ENCODE data around the gene ZFP3.
A peak's percentile ranks its signal among the peaks of the same experiment; 100 is the strongest.
"Not testable (repeated sequence)": the region's sequence is repeated elsewhere in the genome, so short reads cannot be mapped to it uniquely, and the experiment has no call there.

The ZFP3 gene

DNA sequence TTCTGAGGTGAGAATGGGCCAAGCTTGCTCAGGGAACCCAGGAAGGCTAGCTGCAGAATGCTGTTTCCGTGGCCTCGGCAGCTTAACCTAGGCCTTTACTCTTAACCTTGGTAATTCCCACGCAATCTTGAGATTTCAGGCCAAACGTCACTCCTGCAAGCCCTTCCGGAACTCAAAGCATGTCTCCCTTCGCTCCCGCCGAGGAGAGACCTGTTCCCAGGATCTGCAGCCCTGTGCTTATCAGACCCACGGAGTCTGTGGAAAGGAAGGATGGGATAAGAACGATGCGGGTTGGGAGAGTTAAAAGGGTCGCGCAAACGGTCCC, 524 bp upstream of the ZFP3 start:
- no peak for DNase-seq (ENCODE audit: low spot score)

DNA sequence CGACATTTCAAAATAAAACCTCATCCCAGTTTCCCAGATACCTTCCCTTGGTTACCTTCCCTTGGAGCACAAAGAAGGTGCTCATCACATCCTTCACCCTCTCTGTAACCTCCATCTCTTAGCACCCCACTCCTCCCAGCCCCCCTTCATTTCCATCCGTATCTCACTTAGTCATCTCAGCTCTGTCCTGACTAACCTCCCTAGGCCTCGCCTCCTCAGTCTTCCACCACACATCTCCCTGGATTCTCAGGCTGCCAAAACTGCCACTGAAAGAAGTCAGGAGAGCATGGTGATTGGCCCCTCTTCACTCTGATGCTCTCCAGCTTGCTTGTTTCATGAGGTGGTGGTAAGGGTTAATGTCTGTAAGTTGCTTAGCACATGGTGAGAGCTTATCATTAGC, 2.3 kb downstream of the ZFP3 start:
- DNase-seq (ENCODE audit: low spot score) = no peak

DNA sequence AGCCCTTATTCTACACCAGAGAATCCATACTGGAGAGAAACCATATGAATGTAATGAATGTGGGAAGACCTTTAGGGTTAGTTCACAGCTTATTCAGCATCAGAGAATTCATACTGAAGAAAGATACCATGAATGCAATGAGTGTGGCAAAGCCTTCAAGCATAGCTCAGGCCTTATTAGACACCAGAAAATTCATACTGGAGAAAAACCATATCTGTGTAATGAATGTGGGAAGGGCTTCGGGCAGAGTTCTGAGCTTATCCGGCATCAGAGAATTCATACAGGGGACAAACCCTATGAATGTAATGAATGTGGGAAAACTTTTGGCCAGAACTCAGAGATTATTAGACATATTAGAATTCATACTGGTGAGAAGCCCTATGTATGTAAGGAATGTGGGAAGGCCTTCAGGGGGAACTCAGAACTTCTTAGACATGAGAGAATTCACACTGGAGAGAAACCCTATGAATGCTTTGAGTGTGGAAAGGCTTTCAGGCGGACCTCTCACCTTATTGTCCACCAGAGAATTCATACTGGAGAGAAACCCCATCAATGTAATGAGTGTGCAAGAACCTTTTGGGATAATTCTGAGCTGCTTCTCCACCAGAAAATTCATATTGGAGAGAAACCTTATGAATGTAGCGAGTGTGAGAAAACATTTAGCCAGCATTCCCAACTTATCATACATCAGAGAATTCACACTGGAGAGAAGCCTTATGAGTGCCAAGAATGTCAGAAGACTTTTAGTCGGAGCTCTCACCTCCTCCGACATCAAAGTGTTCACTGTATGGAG, 14.1 kb downstream of the ZFP3 start:
- DNase-seq (ENCODE audit: low spot score) = no peak

DNA sequence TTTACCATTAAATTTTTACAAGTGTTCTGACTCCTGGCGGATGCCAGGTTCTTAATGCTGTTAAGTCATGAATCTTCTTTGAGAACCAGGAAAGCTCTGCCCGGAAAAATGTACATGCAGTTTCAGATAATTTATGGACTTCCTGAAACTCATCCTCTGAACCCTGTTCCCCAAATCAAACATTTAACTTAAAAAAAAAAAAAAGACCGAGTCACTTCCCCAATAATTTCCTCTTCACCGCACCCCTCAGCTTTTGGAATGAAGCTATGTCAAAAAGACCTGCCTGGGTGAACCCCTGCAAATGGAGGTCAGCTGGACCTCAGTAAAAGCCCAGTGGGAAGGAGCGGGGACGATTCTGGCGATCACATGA, 18.4 kb downstream of the ZFP3 start:
- DNase-seq (ENCODE audit: low spot score) = no peak

DNA sequence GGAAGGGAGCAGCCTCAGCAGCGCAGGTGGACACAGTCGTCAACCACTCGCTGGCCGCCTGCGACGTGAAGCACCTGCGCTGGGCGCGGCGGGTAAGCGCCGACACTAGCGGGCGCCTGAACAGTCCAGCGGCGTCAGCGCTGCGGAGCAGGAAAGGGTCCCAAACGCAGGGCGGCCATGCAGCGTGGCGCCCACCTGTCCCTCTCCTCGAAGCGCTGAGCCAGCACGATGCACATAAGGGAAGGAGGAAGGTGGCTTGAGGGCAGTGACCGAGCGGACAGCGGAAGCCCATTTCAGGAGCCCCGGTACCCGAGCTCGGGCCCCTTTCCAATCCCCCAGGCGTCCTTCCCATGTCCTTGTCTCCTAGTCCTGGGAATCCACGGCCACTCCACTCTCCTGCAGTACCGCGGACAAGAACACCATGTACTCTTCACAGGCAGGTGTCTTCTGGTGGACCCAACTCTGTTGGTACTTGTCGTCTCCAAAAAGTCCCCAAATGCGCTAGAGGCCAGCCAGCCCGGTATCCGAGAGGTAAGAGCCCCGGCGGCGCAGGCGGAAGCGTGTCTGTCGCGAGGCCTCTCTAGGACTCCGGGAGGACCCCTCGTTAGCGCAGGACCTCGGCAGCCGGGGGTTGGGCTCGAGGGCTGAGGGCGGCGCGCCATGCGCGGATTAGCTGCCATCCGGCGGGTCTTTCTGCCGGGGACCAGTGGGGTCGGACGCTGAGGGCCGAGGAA, 19.0 kb downstream of the ZFP3 start:
- DNase-seq (ENCODE audit: low spot score) = no peak

DNA sequence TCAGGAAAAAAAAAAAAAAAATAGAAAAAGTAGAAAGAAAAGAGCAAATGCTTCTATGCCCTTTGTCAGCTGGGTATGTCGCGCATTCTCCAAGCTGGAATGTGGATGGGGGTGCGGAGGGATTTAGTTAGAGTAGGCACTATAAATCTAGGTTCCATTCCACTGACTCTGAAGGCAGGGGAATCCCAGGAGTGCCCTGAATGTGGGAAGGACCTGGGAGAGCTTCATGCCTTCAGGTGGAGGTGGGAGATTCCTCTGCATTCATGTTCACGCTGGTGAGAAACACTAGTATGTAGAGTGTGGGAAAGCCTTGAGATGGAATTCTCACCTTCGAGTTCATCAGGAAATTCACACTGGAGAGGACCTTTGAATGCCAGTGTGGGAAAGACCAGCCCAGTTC, 21.0 kb downstream of the ZFP3 start:
- DNase-seq (ENCODE audit: low spot score) = no peak

DNA sequence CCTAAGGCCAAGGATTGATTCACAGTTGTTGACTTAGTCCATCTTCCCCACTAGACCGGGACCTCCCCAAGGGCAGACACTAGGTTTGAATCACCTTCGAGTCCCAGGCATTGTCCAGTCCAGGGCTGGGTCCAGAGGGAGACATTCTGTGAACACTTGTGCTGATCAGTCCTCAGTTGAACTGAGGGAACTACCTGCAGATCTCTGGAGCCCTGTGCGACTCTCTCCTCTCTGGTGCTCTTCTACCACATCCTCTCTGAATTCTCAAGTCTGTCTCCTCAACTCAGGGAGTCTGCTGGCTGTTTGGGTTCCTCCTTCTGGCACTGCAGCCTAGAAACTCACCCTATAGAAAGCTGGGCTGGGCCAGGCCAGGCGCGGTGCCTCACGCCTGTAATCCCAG, 22.6 kb downstream of the ZFP3 start:
- no peak for DNase-seq (ENCODE audit: low spot score)

DNA sequence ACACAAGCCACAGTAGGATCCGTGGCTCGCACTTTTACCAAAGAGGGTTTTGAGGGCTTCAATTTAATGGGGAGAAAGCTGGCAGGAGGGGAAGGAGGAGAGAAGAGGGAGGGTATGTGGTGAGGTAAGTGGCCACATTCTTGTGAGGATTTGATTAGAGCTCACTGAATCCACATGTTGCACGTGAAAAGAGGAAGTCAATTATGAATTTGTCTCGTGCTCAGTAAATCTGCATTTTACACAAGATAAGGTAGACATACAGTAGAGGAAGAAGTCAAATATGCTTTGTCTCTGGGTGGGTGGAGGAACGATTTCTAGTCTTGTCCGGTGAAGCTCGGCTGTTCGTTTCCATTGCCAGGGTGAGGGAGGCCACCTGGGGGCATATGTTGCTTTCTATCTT, 32.5 kb downstream of the ZFP3 start:
- DNase-seq (ENCODE audit: low spot score) = no peak

DNA sequence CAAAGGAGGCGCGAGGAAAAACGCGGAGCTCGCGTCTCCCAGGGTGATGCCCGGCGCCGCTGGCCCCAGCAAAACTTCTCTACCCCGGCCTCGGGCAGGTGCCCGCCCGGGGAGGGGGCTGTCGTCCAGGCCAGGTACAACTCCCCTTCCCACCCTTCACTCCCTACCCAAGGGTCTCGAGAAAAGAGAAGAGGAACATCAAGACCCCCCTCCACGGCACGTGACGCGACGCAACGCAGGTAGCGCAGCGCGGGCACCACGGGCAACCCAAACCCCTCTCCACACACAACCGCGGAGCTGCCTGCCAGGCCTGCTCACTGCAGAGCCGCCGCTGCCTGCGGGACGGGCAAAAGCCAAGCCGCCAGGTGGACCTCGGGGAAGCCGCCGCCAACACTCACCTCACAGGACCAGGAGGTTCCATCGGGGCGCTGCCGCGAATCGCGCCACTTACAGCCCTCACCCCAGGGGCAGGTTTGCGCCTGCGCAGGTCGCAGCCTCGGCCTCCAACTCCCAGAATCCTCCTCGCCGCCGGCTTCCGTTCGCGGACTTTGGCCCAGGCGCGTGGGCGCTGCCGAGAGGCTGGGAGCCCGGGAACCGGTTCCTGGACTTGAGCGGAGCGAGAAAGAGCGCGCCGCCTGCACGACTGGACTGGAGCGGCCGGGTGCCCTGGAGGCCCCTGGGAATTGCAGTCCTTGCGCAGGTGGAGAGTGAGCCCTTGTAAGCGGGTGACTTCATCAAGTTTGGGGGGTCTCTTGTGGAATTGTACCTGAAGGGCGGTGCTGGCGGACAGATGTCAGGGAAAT, 33.3 kb downstream of the ZFP3 start, which contains the start of gene ZNF232:
ZNF232 (minus strand) TSS at position 477 of the 803 bp plus-strand sequence; CDS start at position 421, 56 bp downstream.
- peak; percentile 54 for DNase-seq (ENCODE audit: low spot score)

DNA sequence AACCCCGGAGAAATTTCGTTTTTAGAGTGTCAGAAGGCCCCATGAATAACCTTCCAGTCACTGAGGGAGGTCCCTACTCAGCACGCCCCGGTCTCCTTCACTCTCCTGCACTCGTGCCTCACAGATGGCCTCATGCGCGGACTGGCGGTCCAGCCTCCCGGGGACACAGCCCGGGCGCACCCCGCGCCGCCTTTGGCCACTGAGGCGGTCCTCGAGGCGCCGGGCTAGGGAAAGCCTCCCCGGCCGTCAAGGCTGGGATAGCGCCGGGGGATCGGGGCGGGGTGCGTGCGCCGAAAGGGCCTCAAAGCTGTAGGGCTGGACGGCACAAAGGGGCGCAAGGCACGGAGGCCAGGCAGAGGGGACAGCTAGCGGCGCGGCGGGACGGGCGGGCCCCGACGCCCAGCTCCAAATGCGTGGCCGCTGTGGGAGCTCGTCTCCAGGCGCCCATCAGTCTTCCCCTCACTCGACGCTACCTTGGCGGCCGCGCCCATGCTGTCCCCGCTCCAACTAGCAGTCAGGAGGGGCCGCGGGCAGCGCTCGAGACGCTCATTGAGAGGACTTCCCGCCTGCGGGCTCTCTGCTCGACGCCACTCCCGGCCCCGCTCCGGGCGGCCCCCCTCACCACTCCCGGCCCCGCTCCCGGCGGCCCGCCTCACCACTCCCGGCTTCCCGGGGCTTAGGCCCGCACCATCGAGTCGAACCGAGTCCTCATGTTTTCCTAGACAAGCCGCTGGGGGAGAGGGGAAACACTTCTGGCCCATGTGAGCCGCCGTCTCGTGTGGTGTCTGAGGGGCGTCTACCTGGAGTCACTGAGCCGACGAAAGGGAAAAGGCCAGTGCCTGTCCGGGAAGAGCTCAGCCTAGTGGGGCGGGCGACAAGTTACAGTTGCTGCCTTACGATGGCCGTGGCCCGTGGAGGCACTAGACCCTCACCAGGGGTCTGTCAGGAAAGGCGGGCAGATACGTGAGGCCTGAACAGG, 37.7 kb downstream of the ZFP3 start, which contains the start of gene USP6:
USP6 (plus strand) TSS at position 360 of the 979 bp plus-strand sequence. CDS start 14,336 bp downstream, outside the sequence.
- no peak for DNase-seq (ENCODE audit: low spot score)

DNA sequence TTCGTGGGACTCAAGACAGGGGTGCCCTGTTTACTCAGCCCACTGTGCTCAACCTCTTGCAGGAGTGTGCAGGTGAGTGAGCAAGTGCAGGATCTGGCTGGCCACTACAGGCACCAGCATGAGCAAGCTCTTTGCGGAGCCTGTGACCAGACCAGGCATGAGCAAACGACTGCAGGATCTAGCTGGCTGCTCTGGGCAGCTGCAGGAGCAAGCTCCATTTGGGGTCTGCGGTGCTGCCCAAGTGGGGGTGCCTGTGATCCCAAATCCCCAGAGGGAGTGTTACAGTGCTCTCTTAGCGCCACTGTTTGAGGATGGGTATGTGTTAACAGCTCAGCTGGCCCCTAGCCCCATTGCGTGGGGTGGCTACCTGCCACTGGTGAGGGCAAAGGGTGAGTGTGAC, 40.0 kb downstream of the ZFP3 start:
- DNase-seq (ENCODE audit: low spot score) = no peak

DNA sequence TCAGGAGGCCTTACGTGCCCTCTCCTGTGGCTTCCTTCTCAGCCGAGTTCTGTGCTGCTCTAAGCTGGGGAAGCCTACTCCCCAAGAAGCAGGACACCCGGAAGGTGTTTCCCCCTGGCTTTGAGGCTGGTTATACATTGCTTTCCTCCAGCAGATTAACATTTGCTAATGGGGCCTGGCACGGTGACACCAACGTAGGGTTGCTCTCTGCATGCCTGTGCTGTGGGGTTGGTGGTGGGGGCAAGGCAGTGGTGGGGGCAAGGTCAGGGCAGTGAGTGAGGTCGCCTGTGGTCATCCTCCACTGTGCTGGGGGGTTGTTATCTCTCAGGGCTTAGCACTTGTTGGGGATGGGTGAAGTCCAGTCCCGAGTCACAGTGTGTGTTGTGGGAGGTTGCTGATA, 41.8 kb downstream of the ZFP3 start:
- no peak for DNase-seq (ENCODE audit: low spot score)

DNA sequence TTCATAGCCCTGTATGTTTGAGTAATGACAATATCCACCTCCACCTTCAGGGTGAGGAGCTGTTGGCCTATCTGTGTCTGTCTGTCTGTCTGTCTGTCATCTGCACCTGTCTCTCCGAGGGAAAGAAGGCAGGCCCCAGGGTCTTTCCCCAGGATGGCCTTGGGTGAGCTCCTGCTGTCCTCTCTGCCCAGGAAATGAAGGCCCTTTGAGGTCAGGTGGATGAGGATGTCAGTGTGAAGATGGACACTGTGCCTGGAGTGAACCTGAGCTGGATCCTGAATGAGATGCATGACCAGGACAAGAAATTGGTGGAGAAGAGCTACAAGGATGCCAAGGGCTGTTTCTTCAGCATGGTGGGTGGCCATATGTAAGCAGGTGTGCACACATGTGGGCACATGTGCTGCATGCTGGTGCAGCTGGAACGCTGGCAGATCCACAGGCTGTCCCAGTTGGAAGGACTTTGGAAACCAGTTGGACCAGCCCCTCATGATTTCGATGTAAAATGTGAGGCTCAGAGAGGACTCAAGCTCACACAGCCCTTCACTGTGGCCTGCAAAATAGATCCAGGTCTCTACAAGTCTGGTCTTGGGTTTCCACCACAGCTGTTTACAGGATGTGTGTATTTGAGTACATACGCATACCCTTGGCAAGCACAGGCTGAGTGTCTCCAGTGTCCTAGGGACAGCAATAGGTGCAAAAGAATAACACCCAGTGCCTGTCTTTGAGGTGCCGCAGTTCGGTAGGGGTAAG, 42.3 kb downstream of the ZFP3 start:
- not testable (repeated sequence) for DNase-seq (ENCODE audit: low spot score)

DNA sequence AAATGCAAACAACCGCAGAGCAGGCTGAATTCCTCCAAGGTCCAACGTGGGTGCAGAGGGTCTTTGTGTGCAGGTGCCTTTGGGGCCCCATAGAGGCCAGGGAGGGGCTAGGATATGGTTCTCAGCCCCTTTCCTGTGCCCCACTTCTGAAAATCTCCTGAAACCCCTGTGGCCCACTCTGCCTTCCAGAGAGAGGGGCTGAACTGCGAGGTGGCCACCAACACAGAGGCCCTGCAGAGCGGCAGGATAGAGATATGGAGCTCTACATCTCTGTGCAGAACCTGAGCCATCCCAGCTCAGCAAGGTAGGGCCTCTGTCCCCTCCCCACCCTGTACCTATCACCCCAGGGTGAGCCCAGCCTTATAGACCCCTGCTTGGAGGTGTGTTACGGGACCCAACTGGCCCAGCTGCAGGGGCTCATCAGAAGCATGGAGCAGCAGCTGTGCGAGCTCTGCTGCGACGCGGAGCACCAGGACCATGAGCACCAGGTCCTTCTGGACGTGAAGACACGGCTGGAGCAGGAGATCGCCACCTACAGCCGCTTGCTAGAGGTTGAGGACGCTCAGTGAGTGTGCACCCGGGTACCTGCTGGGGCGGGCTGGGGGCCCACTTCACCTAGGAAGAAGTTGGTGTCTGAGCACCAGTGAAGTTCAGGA, 43.0 kb downstream of the ZFP3 start:
- DNase-seq (ENCODE audit: low spot score) = no peak

DNA sequence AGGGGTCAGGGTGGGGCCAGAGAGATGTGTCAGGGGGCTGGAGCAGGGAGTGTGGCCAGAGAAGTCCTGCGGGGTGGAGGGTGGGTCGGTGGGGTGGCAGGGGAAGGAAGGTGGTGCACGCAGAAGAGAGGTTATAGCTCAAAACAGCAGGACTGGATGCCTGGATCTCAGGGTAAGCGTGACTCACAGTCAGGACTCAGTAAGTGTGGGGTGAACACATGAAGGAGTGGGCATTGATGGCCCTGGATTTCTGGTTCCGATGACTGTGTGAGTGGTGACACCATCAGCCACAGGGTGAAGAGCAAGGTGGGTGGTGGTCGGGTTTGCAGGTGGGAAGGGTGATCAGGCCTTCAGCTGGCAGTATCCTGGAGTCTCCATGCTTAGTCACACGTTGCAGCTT, 43.8 kb downstream of the ZFP3 start:
- DNase-seq (ENCODE audit: low spot score) = not testable (repeated sequence)

DNA sequence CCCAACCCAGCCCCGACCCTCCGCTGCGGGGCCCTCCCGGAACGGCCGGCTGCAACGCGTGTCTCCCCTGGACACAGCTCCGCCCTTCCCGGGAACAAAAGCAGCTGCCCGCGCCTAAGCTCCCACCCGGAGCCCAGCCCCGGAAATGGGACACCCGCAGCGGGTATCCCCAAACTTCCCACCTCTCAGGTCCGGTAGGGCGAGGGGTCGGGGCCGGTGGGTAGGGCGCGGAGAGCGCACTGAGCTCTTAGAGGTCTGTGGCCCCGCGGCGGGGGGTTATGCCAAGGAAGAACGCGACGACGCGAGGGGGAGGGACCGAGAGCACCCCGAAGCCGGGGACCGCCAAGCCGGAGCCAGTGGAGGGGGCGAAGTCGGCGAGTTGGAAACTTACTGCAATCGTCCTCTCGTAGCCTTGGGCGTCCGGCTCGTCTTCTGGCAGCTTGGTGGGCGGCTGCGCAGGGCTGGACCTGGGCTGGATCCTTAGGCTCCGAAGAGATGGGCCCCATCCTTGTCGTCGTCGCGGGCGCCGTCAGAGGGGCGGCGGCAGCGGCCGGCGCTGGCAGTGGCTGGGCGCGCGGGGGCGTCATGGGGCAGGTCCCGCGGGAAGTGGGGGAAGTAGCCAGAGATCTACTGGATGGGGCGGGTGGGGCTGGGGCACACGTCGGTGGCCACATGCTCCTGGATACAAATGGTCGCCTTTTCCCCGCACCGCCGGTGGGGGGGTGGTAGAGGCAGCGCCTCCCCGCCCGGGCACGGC, 44.5 kb downstream of the ZFP3 start:
- DNase-seq (ENCODE audit: low spot score) = no peak

DNA sequence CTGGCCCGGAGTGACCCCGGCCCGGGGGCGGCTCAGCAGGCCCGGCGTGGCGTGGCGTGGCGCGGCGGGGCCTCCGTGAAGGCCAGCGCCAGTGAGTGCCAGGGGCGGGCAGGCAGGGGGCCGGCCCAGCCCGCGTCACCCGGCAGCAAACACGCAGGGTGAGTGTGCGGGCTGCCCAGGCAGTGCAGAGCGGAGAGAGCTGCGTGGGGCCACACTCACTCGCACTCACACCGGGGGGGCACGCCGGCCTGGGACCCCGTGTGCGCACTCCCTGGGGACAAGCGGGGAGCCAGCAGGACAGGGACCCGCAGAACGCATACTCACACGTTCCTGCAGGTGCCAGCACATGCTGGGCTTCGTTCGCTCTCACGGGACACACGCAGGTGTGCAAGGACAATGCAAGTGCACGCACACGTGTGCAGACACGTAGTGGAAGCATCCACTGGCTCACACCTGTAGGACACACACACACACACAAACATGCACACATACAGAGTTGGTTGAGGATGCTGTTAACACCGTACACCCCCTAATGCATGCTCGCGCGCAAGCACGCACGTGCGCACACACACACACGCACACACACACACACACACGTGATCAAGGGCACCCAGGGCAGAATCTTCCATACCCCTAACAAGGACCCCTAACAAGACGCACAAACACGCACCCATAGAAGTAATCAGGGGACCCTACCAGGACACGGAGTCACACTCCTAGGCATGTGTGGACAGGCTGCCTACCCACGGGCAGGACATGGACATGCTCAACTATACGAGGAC, 45.3 kb downstream of the ZFP3 start:
- no peak for DNase-seq (ENCODE audit: low spot score)

DNA sequence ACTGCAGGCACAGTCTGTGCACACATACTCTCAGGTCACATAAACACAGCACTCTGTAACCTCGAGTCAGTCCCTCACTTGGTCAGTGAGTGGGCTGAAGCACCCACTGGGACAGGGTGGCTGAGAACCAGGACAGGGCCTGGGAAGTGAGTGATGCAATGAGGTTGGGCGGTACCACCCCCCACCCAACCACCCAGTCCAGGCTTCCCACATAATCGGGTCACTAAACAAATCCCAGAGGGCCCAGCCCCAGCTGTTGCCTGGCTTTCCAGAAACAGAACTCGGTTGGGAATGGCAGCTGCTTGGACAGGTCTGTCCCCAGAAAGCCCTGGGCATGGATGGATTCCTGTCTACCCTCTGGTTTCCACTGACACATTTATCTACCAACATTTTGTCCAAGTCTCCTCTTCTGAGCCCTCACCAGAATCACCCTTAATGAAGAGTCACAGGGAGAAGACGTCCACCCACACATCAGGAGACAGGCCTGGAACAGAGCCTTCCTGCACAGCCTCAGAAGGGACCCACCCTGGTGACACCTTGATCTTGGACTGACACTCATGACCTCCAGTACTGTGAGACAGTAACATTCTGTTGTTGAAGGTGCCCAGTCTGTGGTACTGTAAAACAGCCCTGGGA, 46.0 kb downstream of the ZFP3 start:
- DNase-seq (ENCODE audit: low spot score) = not testable (repeated sequence)

All from COLO829 (cell line).